GM23248 (cell line): Measurements from ENCODE around the gene FBXO7. TPM values are rescaled to one million over a fixed set of nuclear protein-coding genes. Genes with fewer than 3 reads are reported as not detected.
"Not testable (repeated sequence)": the region's sequence is repeated elsewhere in the genome, so short reads cannot be mapped to it uniquely, and the experiment has no call there.

Source experiments
- DNase-seq: peaks from one replicate; pipeline ENCODE4 v3.0.0-alpha.2; 2015
- H2AFZ ChIP-seq: fragments of 200-600 bp; sonication (generic); 2 replicates; pipeline ENCODE4 v1.6.1; 2016; ENCODE audit warnings: antibody characterized with exemption
- H3F3A ChIP-seq: fragments of 200-600 bp; sonication (generic); 2 replicates; pipeline ENCODE4 v1.6.1; 2016; ENCODE audit warnings: mild to moderate bottlenecking, antibody characterized with exemption, mixed run types; ENCODE audit not compliant: insufficient read depth
- H3K27ac ChIP-seq: fragments of 200-600 bp; sonication (generic); 2 replicates; pipeline ENCODE4 v1.5.1; 2016; ENCODE audit warnings: mild to moderate bottlenecking
- H3K27me3 ChIP-seq: fragments of 200-600 bp; sonication (generic); replicated peaks from 2 replicates; pipeline ENCODE4 v1.6.1; 2016; ENCODE audit warnings: mild to moderate bottlenecking; ENCODE audit not compliant: insufficient read depth
- H3K36me3 ChIP-seq: fragments of 200-600 bp; sonication (generic); 2 replicates; pipeline ENCODE4 v1.6.1; 2016; ENCODE audit warnings: low read depth, mild to moderate bottlenecking
- H3K4me1 ChIP-seq: fragments of 200-600 bp; sonication (generic); 2 replicates; pipeline ENCODE4 v1.6.1; 2016; ENCODE audit warnings: mild to moderate bottlenecking; ENCODE audit not compliant: insufficient read depth
- H3K4me2 ChIP-seq: fragments of 200-600 bp; sonication (generic); one replicate; pipeline ENCODE4 v1.6.1; 2016; ENCODE audit warnings: mild to moderate bottlenecking; ENCODE audit not compliant: unreplicated experiment
- H3K4me3 ChIP-seq: fragments of 200-600 bp; sonication (generic); 2 replicates; pipeline ENCODE4 v1.5.1; 2016; ENCODE audit warnings: mild to moderate bottlenecking
- H3K79me2 ChIP-seq: fragments of 200-600 bp; sonication (generic); 2 replicates; pipeline ENCODE4 v1.6.1; 2016; ENCODE audit warnings: mild to moderate bottlenecking; ENCODE audit not compliant: insufficient read depth
- H3K9ac ChIP-seq: fragments of 200-600 bp; sonication (generic); 2 replicates; pipeline ENCODE4 v1.6.1; 2016; ENCODE audit warnings: mild to moderate bottlenecking
- H3K9me2 ChIP-seq: fragments of 200-600 bp; sonication (generic); 2 replicates; pipeline ENCODE4 v1.6.1; 2016; ENCODE audit warnings: mixed run types, mild to moderate bottlenecking, moderate library complexity; ENCODE audit not compliant: insufficient read depth
- H3K9me3 ChIP-seq: fragments of 200-600 bp; sonication (generic); one replicate; pipeline ENCODE4 v1.6.1; 2017; ENCODE audit warnings: low read depth
- H4K20me1 ChIP-seq: fragments of 200-600 bp; sonication (generic); 2 replicates; pipeline ENCODE4 v1.6.0; 2016; ENCODE audit not compliant: insufficient read depth
- EZH2 ChIP-seq: fragments of 200-600 bp; sonication (generic); IDR thresholded peaks from 2 replicates; pipeline ENCODE4 v1.6.1; 2018; ENCODE audit warnings: antibody characterized with exemption, mild to moderate bottlenecking; ENCODE audit not compliant: insufficient read depth, poor library complexity, severe bottlenecking
- EZH2phosphoT487 ChIP-seq: fragments of 200-600 bp; sonication (generic); IDR thresholded peaks from 2 replicates; pipeline ENCODE4 v1.6.1; 2018; ENCODE audit warnings: antibody characterized with exemption, moderate library complexity, mild to moderate bottlenecking, low read depth; ENCODE audit not compliant: insufficient read depth
- WGBS, 2 experiments: methylation state at CpG; one replicate each; pipeline ENCODE4 v1.1.6; 2015 to 2017; ENCODE audit warnings: low lambda C conversion rate in 2 of 2, low coverage in 1 of 2; ENCODE audit errors: missing lambda C conversion rate in 2 of 2; 5-methylcytosine and 5-hydroxymethylcytosine counted together
- in situ Hi-C: fragments of 300-500 bp; cut with MboI; formaldehyde crosslinking; loops from 2 replicates; pipeline ENCODE4 v1.15.0; 2020
- polyA plus RNA-seq: library from polyadenylated mRNA; unstranded; fragments of >200 nt; fragmentation: Nextera tagmentation; extraction: Ambion mirVana; gene quantifications from 2 replicates; pipeline ENCODE4 v1.2.1, GENCODE V29; 2016
- total RNA-seq: library from RNA; depleted of rRNA; stranded (reverse); fragments of >200 nt; shearing (Covaris generic); gene quantifications from 2 replicates; pipeline ENCODE4 v1.2.3, GENCODE V29; 2014

Gene FBXO7
- total and polyA plus RNA-seq, 2 experiments from 2014 or later, result 89.2 to 94.2 TPM

DNA sequence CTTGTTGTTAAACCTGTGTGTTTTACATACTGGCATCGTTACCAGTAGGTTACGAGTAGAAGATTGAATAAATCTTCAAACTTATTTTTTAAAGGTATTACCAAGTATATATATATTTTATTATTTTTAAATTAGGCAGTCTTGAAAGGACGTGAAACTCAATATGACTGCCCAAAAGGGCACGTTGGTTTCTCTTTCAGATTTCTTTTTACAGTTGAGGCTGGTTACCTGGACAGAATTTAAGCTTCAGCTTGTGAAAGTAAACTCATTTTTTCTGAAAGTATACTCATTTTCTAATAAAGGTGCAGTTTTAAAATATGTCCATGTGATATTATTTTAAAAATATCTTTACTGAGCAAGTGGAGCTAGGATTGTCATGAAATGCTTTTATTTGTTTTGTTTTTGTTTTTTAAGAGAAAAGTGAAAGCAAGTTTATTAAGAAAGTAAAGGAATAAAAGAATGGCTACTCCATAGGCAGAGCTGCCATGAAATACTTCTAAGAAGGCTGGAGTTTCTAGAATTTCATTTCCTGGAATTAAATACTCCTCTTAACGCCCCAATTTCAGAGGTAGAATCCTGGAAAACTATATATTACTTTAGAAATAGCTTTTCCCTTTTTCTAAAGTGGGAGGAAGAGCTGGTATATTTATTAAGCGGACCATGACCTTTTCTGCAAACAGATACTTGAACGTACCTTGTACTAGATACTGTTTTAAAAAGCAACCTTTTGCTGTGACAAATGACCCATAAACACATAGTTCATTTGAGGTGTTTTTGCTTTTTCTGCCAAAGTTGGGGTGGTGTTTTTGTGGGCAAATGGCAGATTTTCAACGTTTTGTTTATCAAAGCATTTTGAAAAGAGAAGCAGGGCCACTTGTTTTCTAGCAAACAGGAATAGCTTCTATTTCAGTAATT is 1.9 kb downstream of the FBXO7 start:
- Histone ChIP-seq H3K36me3 (peaks cover 6% of the 10 kb centered on the region; the same call in 1 of the 2 replicates), H4K20me1 (peaks cover 11% of the 10 kb centered on the region), H2AFZ (no peak overlapping the region), H3K4me1 (peaks cover 29% of the 10 kb centered on the region), H3K4me3 (peak overlapping the region; percentile 86), H3F3A (peaks cover 45% of the 10 kb centered on the region), H3K79me2 (peaks cover 73% of the 10 kb centered on the region), H3K27ac (peak overlapping the region; percentile 88), H3K9ac (peak overlapping the region; percentile 93), H3K9me3 (no peaks in the 10 kb centered on the region), H3K27me3 (no peaks in the 10 kb centered on the region), H3K4me2 (peak overlapping the region; percentile 98), H3K9me2 (no peaks in the 10 kb centered on the region)
- TF ChIP-seq EZH2 (no peak), EZH2phosphoT487 (no peak)
- 32 to 35% methylated on average over 8 of the region's 8 CpGs for WGBS, 2 experiments
- peak; percentile 35 for DNase-seq
- in situ Hi-C loops, result no loop called here

DNA sequence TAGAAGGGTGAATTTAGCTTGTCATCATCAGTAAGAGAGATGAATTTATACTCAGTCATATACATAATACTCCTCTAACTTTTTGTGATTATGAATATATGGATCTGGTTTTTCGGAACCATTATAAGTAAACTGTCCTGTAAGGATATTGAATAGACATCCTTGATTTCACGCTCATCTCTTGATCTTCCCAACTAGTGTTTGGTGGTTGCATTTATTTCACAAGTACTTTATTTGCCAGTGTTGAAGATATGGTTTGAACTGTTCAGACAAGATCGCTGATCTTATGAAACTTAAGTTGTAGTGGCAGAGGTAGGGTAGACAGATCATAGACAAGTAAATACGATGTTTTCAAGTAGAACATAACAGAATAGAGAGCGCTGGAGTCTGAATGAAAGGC is 3.0 kb downstream of the FBXO7 start:
- Histone ChIP-seq H2AFZ (no peak overlapping the region), H3K9ac (peak overlapping the region; percentile 93; the same call in 1 of the 2 replicates), H3K4me1 (peaks cover 29% of the 10 kb centered on the region), H3K9me3 (no peaks in the 10 kb centered on the region), H3K79me2 (peaks cover 84% of the 10 kb centered on the region), H4K20me1 (peaks cover 17% of the 10 kb centered on the region), H3K9me2 (no peaks in the 10 kb centered on the region), H3K4me3 (peak overlapping the region; percentile 86), H3K27me3 (no peaks in the 10 kb centered on the region), H3K27ac (no peak overlapping the region), H3F3A (peaks cover 45% of the 10 kb centered on the region), H3K4me2 (peak overlapping the region; percentile 98), H3K36me3 (peaks cover 6% of the 10 kb centered on the region; the same call in 1 of the 2 replicates)
- WGBS, 2 experiments, result 99% methylated on average over 5 of the region's 5 CpGs
- in situ Hi-C loops, result no loop called here
- no peak for DNase-seq
- TF ChIP-seq EZH2 (no peak), EZH2phosphoT487 (no peak)

DNA sequence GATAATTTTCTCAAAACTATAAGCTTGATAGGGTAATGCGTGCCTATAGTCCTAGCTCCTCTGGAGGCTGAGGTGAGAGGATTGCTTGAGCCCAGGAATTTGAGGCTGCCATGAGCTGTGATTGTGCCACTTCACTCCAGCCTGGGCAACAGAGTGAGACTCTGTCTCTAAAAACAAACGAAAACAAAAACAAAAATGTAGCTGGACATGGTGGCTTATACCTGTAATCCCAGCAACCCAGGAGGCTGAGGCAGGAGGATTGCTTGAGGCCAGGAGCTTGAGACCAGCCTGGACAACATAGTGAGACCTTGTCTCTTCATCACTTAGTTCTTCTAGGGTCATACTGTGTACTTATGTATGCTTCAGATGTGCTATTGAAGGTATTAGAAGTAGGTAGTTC is 3.9 kb downstream of the FBXO7 start:
- peaks cover 24% of the 10 kb centered on the region for H4K20me1 ChIP-seq
- in situ Hi-C loops, result not testable (repeated sequence)

DNA sequence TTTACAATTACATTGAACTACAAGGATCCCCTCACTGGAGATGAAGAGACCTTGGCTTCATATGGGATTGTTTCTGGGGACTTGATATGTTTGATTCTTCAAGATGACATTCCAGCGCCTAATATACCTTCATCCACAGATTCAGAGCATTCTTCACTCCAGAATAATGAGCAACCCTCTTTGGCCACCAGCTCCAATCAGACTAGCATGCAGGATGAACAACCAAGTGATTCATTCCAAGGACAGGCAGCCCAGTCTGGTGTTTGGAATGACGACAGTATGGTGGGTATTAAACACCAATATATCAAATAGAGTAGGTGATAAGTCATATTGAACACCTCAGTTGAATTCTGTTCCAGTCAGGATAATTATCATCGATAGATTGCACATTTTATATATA is 4.4 kb downstream of the FBXO7 start:
- Histone ChIP-seq H3K4me3 (no peak overlapping the region), H2AFZ (no peak overlapping the region), H3K27me3 (no peaks in the 10 kb centered on the region), H3K9me2 (no peaks in the 10 kb centered on the region), H3K27ac (no peak overlapping the region), H3K4me2 (no peak overlapping the region), H3K9me3 (no peaks in the 10 kb centered on the region), H3F3A (peaks cover 39% of the 10 kb centered on the region), H3K4me1 (peaks cover 23% of the 10 kb centered on the region), H3K9ac (no peak overlapping the region), H3K36me3 (peaks cover 10% of the 10 kb centered on the region; the same call in 1 of the 2 replicates), H3K79me2 (peaks cover 93% of the 10 kb centered on the region), H4K20me1 (peaks cover 24% of the 10 kb centered on the region)
- in situ Hi-C loops, result no loop called here
- DNase-seq, result peak; percentile 73
- WGBS, 2 experiments, result 78 to 82% methylated on average over 3 of the region's 3 CpGs
- TF ChIP-seq EZH2 (no peak), EZH2phosphoT487 (no peak)

More for the DNA sequence above, 3.9 kb downstream of the FBXO7 start:
- WGBS, 2 experiments, result 88 to 98% methylated on average over 2 of the region's 2 CpGs
- peaks cover 93% of the 10 kb centered on the region for H3K79me2 ChIP-seq
- H3F3A ChIP-seq, result peaks cover 44% of the 10 kb centered on the region
- DNase-seq, H3K9me3 ChIP-seq, H3K4me2 ChIP-seq, H3K9me2 ChIP-seq, H3K4me3 ChIP-seq, H3K27ac ChIP-seq, H3K9ac ChIP-seq, H2AFZ ChIP-seq, H3K36me3 ChIP-seq, H3K27me3 ChIP-seq: not testable (repeated sequence)
- H3K4me1 ChIP-seq, result peaks cover 27% of the 10 kb centered on the region
